ENCODE results near the gene CDYL. TPM values are rescaled to one million over a fixed set of nuclear protein-coding genes. Genes with fewer than 3 reads are reported as not detected.
A peak's percentile ranks its signal among the peaks of the same experiment; 100 is the strongest.

The CDYL gene
- total RNA-seq, 1 donor from 2014 or later = 31.9 TPM

GRCh38 chr6:4880363-4880762 lies 104.2 kb downstream of the CDYL start:
- no peak overlapping the region for H3K27ac ChIP-seq
- H3K27me3 ChIP-seq = no peaks in the 10 kb centered on the region
- no peaks in the 10 kb centered on the region for H3K9me3 ChIP-seq
- peaks cover 30% of the 10 kb centered on the region for H3K4me1 ChIP-seq
- no peaks in the 10 kb centered on the region for H3K36me3 ChIP-seq
- intact Hi-C loops (cut with DNase I) = no loop called here
- no peak for TF ChIP-seq POLR2AphosphoS5 (IDR thresholded peaks at IDR 0.05; ENCODE audit: insufficient read depth in 1 of 2, low read depth in 1 of 2)
- TF ChIP-seq POLR2A (IDR thresholded peaks at IDR 0.05) = no peak
- TF ChIP-seq CTCF (IDR thresholded peaks at IDR 0.05) = no peak
- H3K4me3 ChIP-seq = no peak overlapping the region
- no peak for DNase-seq (ENCODE audit: extremely low spot score in 2 of 2)

- DNase-seq (ENCODE audit: extremely low spot score in 2 of 2) = no peak
- Histone ChIP-seq H3K4me1 (peaks cover 20% of the 10 kb centered on the region), H3K36me3 (no peaks in the 10 kb centered on the region), H3K9me3 (no peaks in the 10 kb centered on the region), H3K27ac (no peak overlapping the region), H3K27me3 (no peaks in the 10 kb centered on the region), H3K4me3 (no peak overlapping the region)
- no peak for TF ChIP-seq CTCF (IDR thresholded peaks at IDR 0.05)
- TF ChIP-seq POLR2AphosphoS5 (IDR thresholded peaks at IDR 0.05; ENCODE audit: insufficient read depth in 1 of 2, low read depth in 1 of 2) = no peak
- TF ChIP-seq POLR2A (IDR thresholded peaks at IDR 0.05) = no peak
- intact Hi-C loops (cut with DNase I) = no loop called here
Observed at GRCh38 chr6:4883298-4883697, 107.1 kb downstream of the CDYL start.

- no peak overlapping the region for H3K27ac ChIP-seq
- TF ChIP-seq POLR2A (IDR thresholded peaks at IDR 0.05) (no peak), POLR2AphosphoS5 (IDR thresholded peaks at IDR 0.05; ENCODE audit: insufficient read depth in 1 of 2, low read depth in 1 of 2) (no peak), CTCF (IDR thresholded peaks at IDR 0.05) (no peak)
- H3K4me1 ChIP-seq = peaks cover 18% of the 10 kb centered on the region
- no peaks in the 10 kb centered on the region for H3K9me3 ChIP-seq
- intact Hi-C loops (cut with DNase I) = no loop called here
- H3K27me3 ChIP-seq = no peaks in the 10 kb centered on the region
- H3K36me3 ChIP-seq = no peaks in the 10 kb centered on the region
- H3K4me3 ChIP-seq = no peak overlapping the region
- DNase-seq (ENCODE audit: extremely low spot score in 2 of 2) = no peak
Observed at GRCh38 chr6:4884646-4885340, 108.6 kb downstream of the CDYL start.

GRCh38 chr6:4885341-4885933 lies 109.2 kb downstream of the CDYL start:
- DNase-seq (ENCODE audit: extremely low spot score in 2 of 2) = no peak
- H3K4me1 ChIP-seq = peaks cover 15% of the 10 kb centered on the region
- no peaks in the 10 kb centered on the region for H3K36me3 ChIP-seq
- intact Hi-C loops (cut with DNase I) = no loop called here
- H3K9me3 ChIP-seq = no peaks in the 10 kb centered on the region
- H3K4me3 ChIP-seq = no peak overlapping the region
- TF ChIP-seq CTCF (IDR thresholded peaks at IDR 0.05) (no peak), POLR2A (IDR thresholded peaks at IDR 0.05) (no peak), POLR2AphosphoS5 (IDR thresholded peaks at IDR 0.05; ENCODE audit: insufficient read depth in 1 of 2, low read depth in 1 of 2) (no peak)
- no peaks in the 10 kb centered on the region for H3K27me3 ChIP-seq
- H3K27ac ChIP-seq = no peak overlapping the region

- no peaks in the 10 kb centered on the region for H3K9me3 ChIP-seq
- peaks cover 0 to 13% of the 10 kb centered on the region in 2 donors for H3K36me3 ChIP-seq
- DNase-seq (ENCODE audit: extremely low spot score in 2 of 2) = peak in 1 of 2 donors; percentile 20
- intact Hi-C loops (cut with DNase I) = no loop called here
- no peak for TF ChIP-seq POLR2A (IDR thresholded peaks at IDR 0.05)
- TF ChIP-seq POLR2AphosphoS5 (IDR thresholded peaks at IDR 0.05; ENCODE audit: insufficient read depth in 1 of 2, low read depth in 1 of 2) = no peak
- TF ChIP-seq CTCF (IDR thresholded peaks at IDR 0.05) = no peak
- no peak overlapping the region for H3K4me3 ChIP-seq
- H3K4me1 ChIP-seq = peaks cover 2% of the 10 kb centered on the region
- no peaks in the 10 kb centered on the region for H3K27me3 ChIP-seq
- H3K27ac ChIP-seq = no peak overlapping the region
Observed at GRCh38 chr6:4888841-4889240, 112.6 kb downstream of the CDYL start.
